Body of pancreas (tissue), 4 donors: Measurements from ENCODE around the gene XPR1. TPM values are rescaled to one million over a fixed set of nuclear protein-coding genes. Genes with fewer than 3 reads are reported as not detected.
"Not testable (repeated sequence)": the region's sequence is repeated elsewhere in the genome, so short reads cannot be mapped to it uniquely, and the experiment has no call there.

ENCODE experiments used
- ATAC-seq: fragments of 150-250 bp; one replicate; pipeline ENCODE4 v1.9.1; 2016
- DNase-seq, 4 donors: peaks; one replicate each; pipeline ENCODE4 v3.0.0-alpha.2; 2019
- H3K27ac ChIP-seq, 4 donors: fragments of 200-600 bp; sonication (generic); 1 replicate in 3 of 4; 2 replicates in 1 of 4; pipeline versions ENCODE4 v1.5.1 to v1.6.1; 2016 to 2019; ENCODE audit warnings: mild to moderate bottlenecking in 1 of 4, mixed read lengths in 1 of 4, moderate library complexity in 1 of 4
- H3K27me3 ChIP-seq, 2 donors: fragments of 200-600 bp; sonication (generic); one replicate each; pipeline ENCODE4 v1.6.0; 2016; ENCODE audit warnings: mild to moderate bottlenecking in 1 of 2
- H3K36me3 ChIP-seq, 2 donors: fragments of 200-600 bp; sonication (generic); replicated peaks in 1 of 2; 2 replicates each; pipeline ENCODE4 v1.5.1; 2016; ENCODE audit warnings: low read depth in 2 of 2; ENCODE audit not compliant: insufficient read depth in 1 of 2
- H3K4me1 ChIP-seq: fragments of 200-600 bp; sonication (generic); one replicate; pipeline ENCODE4 v1.6.0; 2016
- H3K4me3 ChIP-seq, 2 donors: fragments of 200-600 bp; sonication (generic); 1 replicate in 1 of 2; 2 replicates in 1 of 2; pipeline ENCODE4 v1.5.1; 2016 to 2019
- H3K9me3 ChIP-seq, 3 donors: fragments of 200-600 bp; sonication (generic); 1 replicate in 2 of 3; 2 replicates in 1 of 3; pipeline ENCODE4 v1.5.1; 2016
- CTCF ChIP-seq, 7 experiments: fragments of 450-650 bp in 4 of 7; fragments of 200-600 bp in 3 of 7; sonication (generic) in 3 of 7; IDR thresholded peaks; one replicate each; pipeline ENCODE4 v1.5.1; 2016 to 2019; ENCODE audit warnings: antibody characterized with exemption in 7 of 7
- POLR2A ChIP-seq, 3 donors: fragments of 450-650 bp; IDR thresholded peaks; one replicate each; pipeline ENCODE4 v1.6.1; 2016; ENCODE audit warnings: antibody characterized with exemption in 3 of 3, mild to moderate bottlenecking in 2 of 3
- WGBS, 2 donors: methylation state at CpG; one replicate each; pipeline ENCODE4 v1.1.5; 2017; 5-methylcytosine and 5-hydroxymethylcytosine counted together
- intact Hi-C: fragments of 100-400 bp; cut with DNase I; formaldehyde crosslinking; loops from one replicate; pipeline ENCODE4 v1.15.1; 2023
- total RNA-seq, 2 donors: library from RNA; depleted of rRNA; stranded (reverse); fragments of >200 nt; gene quantifications; one replicate each; pipeline ENCODE4 v1.1.0, GENCODE V29; 2016

XPR1 gene
- total RNA-seq, 2 donors from 2014 or later, result 11.5 to 13.0 TPM

GRCh38 chr1:180644526-180645192, 12.8 kb downstream of the XPR1 start:
- ATAC-seq (no peak), DNase-seq (no peak)
- TF ChIP-seq POLR2A (IDR thresholded peaks at IDR 0.05), result no peak
- no peak for TF ChIP-seq CTCF (IDR thresholded peaks at IDR 0.05)
- H3K27ac ChIP-seq, result no peak overlapping the region
- no peak overlapping the region for H3K4me3 ChIP-seq
- H3K27me3 ChIP-seq, result no peaks in the 10 kb centered on the region
- no peaks in the 10 kb centered on the region for H3K36me3 ChIP-seq
- WGBS, 2 donors, result 80 to 87% methylated on average over 7 of the region's 7 CpGs
- H3K4me1 ChIP-seq, result peaks cover 47% of the 10 kb centered on the region
- no peaks in the 10 kb centered on the region for H3K9me3 ChIP-seq
- intact Hi-C loops, result no loop called here

- DNase-seq, H3K4me3 ChIP-seq, H3K9me3 ChIP-seq, ATAC-seq, H3K36me3 ChIP-seq, intact Hi-C loops, H3K27ac ChIP-seq, H3K27me3 ChIP-seq: not testable (repeated sequence)
- H3K4me1 ChIP-seq, result peaks cover 41% of the 10 kb centered on the region
- WGBS, 2 donors, result 57 to 71% methylated on average over 5 of the region's 5 CpGs
Observed at GRCh38 chr1:180645261-180645660, 13.4 kb downstream of the XPR1 start.

DNA sequence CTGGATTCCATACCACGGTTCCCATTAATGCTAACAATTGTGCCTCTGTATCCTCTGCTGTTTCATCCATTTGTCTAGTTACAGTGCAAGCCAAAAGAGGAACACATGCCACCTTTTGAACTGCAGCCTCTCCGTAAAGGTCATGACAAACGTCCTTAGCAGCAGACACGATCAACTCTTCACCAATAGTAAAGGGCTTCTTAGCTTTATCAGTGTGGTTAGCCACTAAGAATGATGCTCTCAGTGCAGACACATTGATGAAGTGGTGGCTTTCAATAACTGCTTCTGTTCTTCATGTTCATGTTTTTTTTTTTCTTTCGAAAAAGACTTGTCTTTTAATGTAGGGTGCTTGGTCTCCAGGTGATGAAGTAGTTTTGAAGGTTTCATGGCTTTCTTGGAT, 14.3 kb downstream of the XPR1 start:
- DNase-seq (no peak), ATAC-seq (no peak)
- WGBS, 2 donors, result 79 to 83% methylated on average over 5 of the region's 5 CpGs
- no peak overlapping the region for H3K4me3 ChIP-seq
- TF ChIP-seq POLR2A (IDR thresholded peaks at IDR 0.05), result no peak
- TF ChIP-seq CTCF (IDR thresholded peaks at IDR 0.05), result no peak
- H3K27ac ChIP-seq, result no peak overlapping the region
- H3K4me1 ChIP-seq, result peaks cover 33% of the 10 kb centered on the region
- H3K9me3 ChIP-seq, result no peaks in the 10 kb centered on the region
- H3K36me3 ChIP-seq, result no peaks in the 10 kb centered on the region
- intact Hi-C loops, result no loop called here
- H3K27me3 ChIP-seq, result no peaks in the 10 kb centered on the region

- peaks cover 28% of the 10 kb centered on the region for H3K4me1 ChIP-seq
- WGBS, 2 donors, result 92 to 96% methylated on average over 4 of the region's 4 CpGs
- H3K36me3 ChIP-seq, result no peaks in the 10 kb centered on the region
- no peak overlapping the region for H3K27ac ChIP-seq
- H3K27me3 ChIP-seq, result no peaks in the 10 kb centered on the region
- intact Hi-C loops, result no loop called here
- no peak for TF ChIP-seq CTCF (IDR thresholded peaks at IDR 0.05)
- TF ChIP-seq POLR2A (IDR thresholded peaks at IDR 0.05), result no peak
- no peak overlapping the region for H3K4me3 ChIP-seq
- ATAC-seq (no peak), DNase-seq (no peak)
- no peaks in the 10 kb centered on the region for H3K9me3 ChIP-seq
Observed at GRCh38 chr1:180646547-180646946, 14.7 kb downstream of the XPR1 start.

DNA sequence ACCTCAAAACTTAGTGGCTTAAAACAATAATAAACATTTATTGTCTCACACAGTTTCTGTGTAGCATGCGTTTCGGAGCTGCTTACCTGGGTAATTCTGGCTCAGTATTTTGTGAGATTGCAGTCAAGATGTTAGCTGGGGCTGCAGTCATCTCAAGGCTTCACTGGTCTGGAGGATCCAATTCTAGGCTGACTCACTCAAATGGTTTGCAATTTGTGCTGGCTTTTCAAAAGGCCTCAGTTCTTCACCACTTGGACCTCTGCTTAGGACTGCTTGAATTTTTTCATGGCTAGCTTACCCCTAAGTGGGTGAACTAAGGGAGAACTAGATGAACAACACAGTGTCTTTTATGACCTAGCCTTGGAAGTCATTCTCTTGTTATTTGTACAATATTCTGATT, 21.0 kb downstream of the XPR1 start:
- H3K4me1 ChIP-seq, result no peaks in the 10 kb centered on the region
- DNase-seq, result no peak
- no peak for TF ChIP-seq POLR2A (IDR thresholded peaks at IDR 0.05)
- no peak for TF ChIP-seq CTCF (IDR thresholded peaks at IDR 0.05)

More for the DNA sequence above, 21.0 kb downstream of the XPR1 start:
- Histone ChIP-seq H3K27ac (no peak overlapping the region), H3K27me3 (no peaks in the 10 kb centered on the region), H3K9me3 (no peaks in the 10 kb centered on the region), H3K36me3 (no peaks in the 10 kb centered on the region), H3K4me3 (no peak overlapping the region)
- ATAC-seq, result no peak
- intact Hi-C loops, result no loop called here
- WGBS, 2 donors, result 97 to 98% methylated on average over 2 of the region's 2 CpGs
